Measurements from ENCODE around the gene PAIP1. TPM values are rescaled to one million over a fixed set of nuclear protein-coding genes. Genes with fewer than 3 reads are reported as not detected.
A peak's percentile ranks its signal among the peaks of the same experiment; 100 is the strongest.
"Not testable (repeated sequence)": the region's sequence is repeated elsewhere in the genome, so short reads cannot be mapped to it uniquely, and the experiment has no call there.

The PAIP1 gene, protein sequence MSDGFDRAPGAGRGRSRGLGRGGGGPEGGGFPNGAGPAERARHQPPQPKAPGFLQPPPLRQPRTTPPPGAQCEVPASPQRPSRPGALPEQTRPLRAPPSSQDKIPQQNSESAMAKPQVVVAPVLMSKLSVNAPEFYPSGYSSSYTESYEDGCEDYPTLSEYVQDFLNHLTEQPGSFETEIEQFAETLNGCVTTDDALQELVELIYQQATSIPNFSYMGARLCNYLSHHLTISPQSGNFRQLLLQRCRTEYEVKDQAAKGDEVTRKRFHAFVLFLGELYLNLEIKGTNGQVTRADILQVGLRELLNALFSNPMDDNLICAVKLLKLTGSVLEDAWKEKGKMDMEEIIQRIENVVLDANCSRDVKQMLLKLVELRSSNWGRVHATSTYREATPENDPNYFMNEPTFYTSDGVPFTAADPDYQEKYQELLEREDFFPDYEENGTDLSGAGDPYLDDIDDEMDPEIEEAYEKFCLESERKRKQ
- 74.2 and 111 TPM in 2 replicates for total RNA-seq

DNA sequence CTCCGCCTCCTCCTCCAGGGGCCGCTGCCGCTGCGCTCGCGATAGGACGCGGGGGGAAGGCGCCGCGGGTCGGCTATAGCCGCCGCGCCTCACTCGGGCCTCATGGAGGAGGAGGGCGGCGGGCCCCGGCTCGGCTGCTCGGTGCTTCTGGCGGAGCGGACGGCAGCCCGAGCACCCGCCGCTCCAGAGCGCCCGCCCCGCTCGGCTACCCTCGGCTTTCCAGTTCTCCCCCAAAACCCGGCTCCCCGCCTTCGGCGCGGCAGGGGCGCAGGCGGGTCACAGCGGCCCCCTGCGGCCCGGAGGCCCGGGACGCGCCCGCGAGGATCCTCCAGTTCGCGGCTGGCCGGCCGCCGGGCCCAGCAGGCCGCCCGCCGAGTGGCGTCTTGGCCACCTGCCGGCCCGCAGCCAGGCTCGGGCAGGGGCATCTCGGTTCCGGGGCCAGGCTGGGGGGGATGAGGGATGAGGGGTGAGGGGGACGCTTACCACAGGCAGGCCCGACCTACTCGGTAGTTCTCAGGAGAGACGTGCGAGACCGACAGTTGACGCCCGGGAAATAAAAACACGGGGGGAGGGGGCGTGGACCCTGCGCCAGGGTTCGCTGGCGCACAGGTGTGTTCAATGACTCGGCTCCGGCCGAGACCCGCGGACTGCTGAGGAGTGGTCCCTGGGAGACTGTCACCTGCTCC, at the start of gene PAIP1:
TSS of gene PAIP1 (minus strand) at position 221 of the 686 bp plus-strand sequence. CDS start 231 bp downstream, outside the sequence.
- peak; percentile 73 to 92 for DNase-seq (ENCODE audit: low read depth in 2 of 2)

GRCh38 chr5:43606351-43606750, 49.5 kb upstream of the PAIP1 start:
- no peak for DNase-seq (ENCODE audit: low read depth in 2 of 2)

DNA sequence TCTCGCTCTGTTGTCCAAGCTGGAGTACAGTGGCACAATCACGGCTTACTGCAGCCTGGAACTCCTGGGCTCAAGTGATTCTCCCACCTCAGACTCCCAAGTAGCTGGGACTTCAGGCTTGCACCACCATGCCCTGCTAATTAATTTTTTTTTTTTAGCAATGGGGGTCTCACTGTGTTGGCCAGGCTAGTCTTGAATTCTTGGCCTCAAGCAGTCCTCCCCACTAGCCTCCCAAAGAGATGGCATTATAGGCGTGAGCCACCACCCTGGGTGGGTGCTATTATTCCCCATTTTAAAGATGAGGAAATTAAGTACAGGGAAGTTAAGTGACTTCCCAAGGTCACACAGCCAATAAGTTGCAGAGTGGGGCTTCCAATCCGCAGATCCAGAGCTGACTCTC, 47.8 kb upstream of the PAIP1 start:
- no peak for DNase-seq (ENCODE audit: low read depth in 2 of 2)

DNA sequence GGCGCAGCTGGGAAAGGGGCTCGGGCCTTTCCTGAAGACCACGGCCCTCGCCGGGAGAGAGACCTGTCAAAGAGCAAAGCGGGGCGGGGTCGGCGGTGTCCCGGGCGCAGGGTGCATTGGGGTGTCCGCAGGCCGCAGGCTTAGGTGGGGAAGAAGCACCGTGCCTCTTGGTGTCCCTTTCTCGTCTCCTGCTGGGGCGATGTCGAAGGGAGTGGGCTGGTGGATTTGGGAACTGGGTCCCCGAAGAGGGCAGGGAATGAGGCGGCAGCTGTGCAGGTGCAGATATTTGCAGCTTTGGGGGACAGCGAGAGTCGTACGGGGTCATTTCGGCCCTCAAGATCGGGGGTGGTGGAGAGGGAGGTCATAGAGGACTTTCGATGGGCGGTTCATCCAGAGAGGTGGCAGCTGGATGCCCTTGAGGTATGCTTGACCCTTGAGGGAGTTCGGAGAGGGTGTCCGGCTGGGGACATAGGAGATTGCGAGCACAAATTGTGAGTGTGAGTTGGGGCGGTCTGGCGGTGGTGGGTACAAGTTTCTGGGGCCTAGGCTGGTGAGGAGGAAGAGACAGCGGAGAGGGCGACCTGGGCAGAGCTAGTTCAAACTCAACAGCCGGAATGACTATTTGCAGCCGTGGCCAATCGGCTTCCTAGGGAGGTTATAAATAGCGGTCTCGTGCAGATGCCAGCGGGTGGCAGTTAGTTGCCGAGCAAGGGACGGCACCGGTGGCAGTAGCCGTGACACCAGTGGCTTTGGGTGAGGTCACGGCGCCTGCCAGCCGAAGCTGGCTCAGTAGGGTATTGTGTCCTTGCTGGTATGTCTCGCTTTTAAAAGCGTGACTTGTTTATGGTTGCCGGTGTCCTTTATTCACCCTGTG, 46.7 kb upstream of the PAIP1 start:
- DNase-seq (ENCODE audit: low read depth in 2 of 2): peak; percentile 54 to 77

- DNase-seq (ENCODE audit: low read depth in 2 of 2): peak in 1 of 2 donors; percentile 79
These were observed 45.8 kb upstream of the PAIP1 start, which contains the start of gene NNT for GRCh38 chr5:43602461-43603343. NNT (plus strand) TSS chr5:43603180; CDS start chr5:43609196, 6,016 bp downstream.

GRCh38 chr5:43601454-43602260, 44.8 kb upstream of the PAIP1 start:
- peak; percentile 68 to 83 for DNase-seq (ENCODE audit: low read depth in 2 of 2)

DNA sequence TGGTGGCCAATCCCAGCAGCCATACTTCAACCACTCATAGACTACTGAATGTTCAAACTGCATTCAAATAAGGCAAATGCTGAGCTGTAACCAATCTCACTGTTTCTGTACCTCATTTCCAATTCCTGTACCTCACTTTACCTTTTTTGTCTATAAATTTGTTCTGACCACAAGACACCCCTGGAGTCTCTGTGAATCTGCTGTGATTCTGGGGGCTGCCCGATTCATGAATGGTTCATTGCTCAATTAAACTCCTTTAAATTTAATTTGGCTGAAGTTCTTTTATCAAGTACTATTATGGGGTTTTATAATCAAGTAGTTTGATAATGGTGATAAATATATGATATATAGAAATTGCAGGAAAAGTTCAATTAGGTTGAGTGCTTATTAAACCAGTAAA, 42.0 kb upstream of the PAIP1 start:
- DNase-seq (ENCODE audit: low read depth in 2 of 2): not testable (repeated sequence)

GRCh38 chr5:43592363-43592762, 35.5 kb upstream of the PAIP1 start:
- DNase-seq (ENCODE audit: low read depth in 2 of 2): no peak

GRCh38 chr5:43590700-43591099, 33.8 kb upstream of the PAIP1 start:
- no peak for DNase-seq (ENCODE audit: low read depth in 2 of 2)

GRCh38 chr5:43589310-43589709, 32.4 kb upstream of the PAIP1 start:
- no peak for DNase-seq (ENCODE audit: low read depth in 2 of 2)

GRCh38 chr5:43588842-43589241, 32.0 kb upstream of the PAIP1 start:
- DNase-seq (ENCODE audit: low read depth in 2 of 2): no peak

- no peak for DNase-seq (ENCODE audit: low read depth in 2 of 2)
These were observed 27.4 kb upstream of the PAIP1 start for GRCh38 chr5:43584166-43584699.

GRCh38 chr5:43583724-43584123, 26.8 kb upstream of the PAIP1 start:
- no peak for DNase-seq (ENCODE audit: low read depth in 2 of 2)

DNA sequence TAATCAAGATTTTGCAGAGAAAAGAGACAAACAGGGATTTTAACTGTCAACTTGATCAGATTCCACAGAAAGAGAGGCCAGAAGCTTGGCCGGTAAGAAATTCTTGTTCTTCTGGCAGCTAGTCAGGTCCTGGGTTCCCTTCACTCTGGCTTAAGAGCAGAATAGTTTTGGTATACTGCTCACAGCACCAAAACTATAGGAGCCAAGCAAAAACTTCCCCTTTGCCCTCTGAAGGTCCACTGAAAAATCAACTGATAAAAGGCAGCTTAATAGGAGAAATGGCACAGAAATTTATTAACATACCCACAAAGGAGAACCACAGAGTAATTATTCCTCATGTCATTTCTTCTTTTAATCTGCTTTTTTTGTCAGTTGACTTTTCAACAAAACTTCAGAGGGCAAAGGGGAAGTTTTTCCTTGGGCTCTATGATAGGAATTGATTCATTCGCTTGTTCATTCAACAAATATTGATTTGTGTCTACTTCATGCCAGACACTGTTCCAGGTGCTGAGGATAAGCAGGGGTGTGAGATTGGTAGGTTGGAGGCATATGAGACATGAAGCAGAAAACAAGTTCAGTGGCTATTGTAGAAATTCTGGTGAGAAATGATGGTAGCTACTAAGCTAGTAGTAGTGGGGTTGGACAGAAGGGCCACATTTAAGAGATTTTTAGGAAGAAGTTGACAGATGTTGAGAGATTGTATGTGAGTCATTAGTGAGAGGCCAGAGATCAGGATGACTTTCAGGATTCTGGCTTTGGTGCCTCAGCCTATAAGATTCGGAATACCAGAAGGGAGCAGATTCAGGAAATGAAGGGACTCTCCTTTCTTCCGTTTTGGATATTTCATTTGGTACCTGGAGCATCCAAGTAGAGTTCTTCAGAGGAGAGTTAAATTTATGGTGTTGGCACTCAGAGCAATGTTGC, 25.5 kb upstream of the PAIP1 start:
- no peak for DNase-seq (ENCODE audit: low read depth in 2 of 2)

GRCh38 chr5:43581398-43581797, 24.5 kb upstream of the PAIP1 start:
- no peak for DNase-seq (ENCODE audit: low read depth in 2 of 2)

- not testable (repeated sequence) for DNase-seq (ENCODE audit: low read depth in 2 of 2)
These were observed 23.7 kb upstream of the PAIP1 start for GRCh38 chr5:43580402-43581210.

GRCh38 chr5:43573058-43573457, 16.2 kb upstream of the PAIP1 start:
- DNase-seq (ENCODE audit: low read depth in 2 of 2): peak; percentile 37 to 51
